PC-9 (cell line): ENCODE results near the gene IZUMO2. TPM values are rescaled to one million over a fixed set of nuclear protein-coding genes. Genes with fewer than 3 reads are reported as not detected.

Experiments used
- BruUV-seq: library from RNA; stranded (reverse); fragments of 400-500 nt; replicated peaks from 2 replicates; lab custom pipeline; 2021; lab: Mats Ljungman, UMichigan
- CTCF ChIA-PET: fragments of 300-600 bp; sonication (Branson Sonifier 250); formaldehyde crosslinking; loops from one replicate; lab custom pipeline; 2022; ENCODE audit warnings: antibody characterized with exemption; lab: Charles Lee
- POLR2A ChIA-PET: fragments of 300-600 bp; sonication (Branson Sonifier 250); formaldehyde crosslinking; loops from one replicate; lab custom pipeline; 2022; ENCODE audit warnings: antibody characterized with exemption; ENCODE audit not compliant: unreplicated experiment; lab: Charles Lee
- DNase-seq, 2 experiments: peaks; one replicate each; pipeline versions ENCODE4 v3.0.0 to v3.0.0-alpha.2; 2015 to 2022; ENCODE audit warnings: mixed read lengths in 1 of 2
- H2AFZ ChIP-seq: fragments of 200-600 bp; sonication (generic); 2 replicates; pipeline ENCODE4 v1.8.1; 2017; ENCODE audit warnings: antibody characterized with exemption
- H3F3A ChIP-seq: fragments of 200-600 bp; sonication (generic); 2 replicates; pipeline ENCODE4 v1.8.1; 2017; ENCODE audit warnings: antibody characterized with exemption, mild to moderate bottlenecking, low read depth; ENCODE audit not compliant: insufficient read depth
- H3K27ac ChIP-seq: fragments of 200-600 bp; sonication (generic); 2 replicates; pipeline ENCODE4 v1.6.1; 2016; ENCODE audit warnings: mixed run types
- H3K27me3 ChIP-seq: fragments of 200-600 bp; sonication (generic); 2 replicates; pipeline ENCODE4 v1.6.1; 2016; ENCODE audit warnings: low read depth, mixed run types; ENCODE audit not compliant: insufficient read depth
- H3K36me3 ChIP-seq: fragments of 200-600 bp; sonication (generic); 2 replicates; pipeline ENCODE4 v1.6.1; 2016; ENCODE audit warnings: low read depth, mixed run types
- H3K4me1 ChIP-seq: fragments of 200-600 bp; sonication (generic); replicated peaks from 2 replicates; pipeline ENCODE4 v1.6.1; 2016; ENCODE audit warnings: mixed run types; ENCODE audit not compliant: insufficient read depth
- H3K4me2 ChIP-seq: fragments of 200-600 bp; sonication (generic); 2 replicates; pipeline ENCODE4 v1.6.1; 2017; ENCODE audit warnings: mixed run types
- H3K4me3 ChIP-seq: fragments of 200-600 bp; sonication (generic); 2 replicates; pipeline ENCODE4 v1.6.1; 2016; ENCODE audit warnings: mixed run types
- H3K79me2 ChIP-seq: fragments of 200-600 bp; sonication (generic); 2 replicates; pipeline ENCODE4 v1.6.1; 2017; ENCODE audit warnings: low read depth, mixed run types
- H3K9me2 ChIP-seq: fragments of 200-600 bp; sonication (generic); 2 replicates; pipeline ENCODE4 v1.8.1; 2017; ENCODE audit warnings: mild to moderate bottlenecking; ENCODE audit not compliant: insufficient read depth
- H3K9me3 ChIP-seq: fragments of 200-600 bp; sonication (generic); 2 replicates; pipeline ENCODE4 v1.8.1; 2016; ENCODE audit warnings: low read depth; ENCODE audit not compliant: insufficient read depth
- H4K20me1 ChIP-seq: fragments of 200-600 bp; sonication (generic); 2 replicates; pipeline ENCODE4 v1.8.1; 2017; ENCODE audit not compliant: insufficient read depth
- CTCF ChIP-seq: fragments of 200-600 bp; sonication (generic); conservative IDR thresholded peaks from 2 replicates; pipeline ENCODE4 v1.6.1; 2017; ENCODE audit warnings: mixed run types, antibody characterized with exemption, mild to moderate bottlenecking, moderate library complexity
- EZH2 ChIP-seq: fragments of 200-600 bp; sonication (generic); IDR thresholded peaks from 2 replicates; pipeline ENCODE4 v1.8.0; 2017; ENCODE audit warnings: antibody characterized with exemption, low read depth
- intact Hi-C: fragments of 100-400 bp; cut with micrococcal nuclease; formaldehyde crosslinking; loops from one replicate; pipeline ENCODE4 v1.10.0; 2022; ENCODE audit not compliant: unreplicated experiment
- total RNA-seq: library from RNA; stranded (reverse); gene quantifications from 2 replicates; pipeline ENCODE4 v1.2.3, GENCODE V29; 2021

Gene IZUMO2
- total RNA-seq, 1 experiment from 2014 or later, result not detected

- Histone ChIP-seq H3K4me1 (peaks cover 34% of the 10 kb centered on the region), H3K4me2 (peak overlapping the region; percentile 95), H2AFZ (peak overlapping the region; percentile 73), H3K9me2 (no peaks in the 10 kb centered on the region), H3K4me3 (peak overlapping the region; percentile 82), H4K20me1 (no peaks in the 10 kb centered on the region), H3K9me3 (no peaks in the 10 kb centered on the region), H3F3A (peaks cover 21% of the 10 kb centered on the region), H3K79me2 (peaks cover 30% of the 10 kb centered on the region), H3K27me3 (no peaks in the 10 kb centered on the region), H3K36me3 (no peaks in the 10 kb centered on the region), H3K27ac (no peak overlapping the region)
- no peak for DNase-seq
- ChIA-PET POLR2A (interaction anchor here (0.6 to 1.0 kb wide), 4 partner anchors 12 to 1053 kb away, joined by 5 to 14 read pairs (median 10); partner anchors contain the start of gene POLD1), CTCF (interaction anchor here (0.5 to 1.5 kb wide), 2 partner anchors 12 to 109 kb away, joined by 5 to 8 read pairs; no protein-coding TSS in a partner anchor)
- TF ChIP-seq EZH2, result no peak
- no peak for TF ChIP-seq CTCF
- intact Hi-C loops, result loop anchor here (2.0 kb wide), 1 partner anchor 326 kb away; the partner anchor contains the start of genes AKT1S1 and TBC1D17
- no TSS peak for BruUV-seq
Measured at GRCh38 chr19:50202962-50203280, 39.8 kb upstream of the IZUMO2 start.

GRCh38 chr19:50202386-50202785 lies 39.3 kb upstream of the IZUMO2 start:
- H3F3A ChIP-seq, result peaks cover 21% of the 10 kb centered on the region
- no peak overlapping the region for H2AFZ ChIP-seq
- no peaks in the 10 kb centered on the region for H3K9me2 ChIP-seq
- no peak for DNase-seq
- no TSS peak for BruUV-seq
- H3K9me3 ChIP-seq, result no peaks in the 10 kb centered on the region
- H3K4me2 ChIP-seq, result peak overlapping the region; percentile 95; the same call in 1 of the 2 replicates
- TF ChIP-seq CTCF, result no peak
- TF ChIP-seq EZH2, result no peak
- CTCF ChIA-PET, result interaction anchor here (1.5 kb wide), 1 partner anchor 13 kb away, joined by 8 read pairs; no protein-coding TSS in a partner anchor
- H3K4me3 ChIP-seq, result no peak overlapping the region
- H3K36me3 ChIP-seq, result no peaks in the 10 kb centered on the region
- H3K4me1 ChIP-seq, result peaks cover 34% of the 10 kb centered on the region
- H3K79me2 ChIP-seq, result peaks cover 24% of the 10 kb centered on the region
- H3K27ac ChIP-seq, result no peak overlapping the region
- H3K27me3 ChIP-seq, result no peaks in the 10 kb centered on the region
- POLR2A ChIA-PET, result no interaction called here
- H4K20me1 ChIP-seq, result no peaks in the 10 kb centered on the region
- intact Hi-C loops, result loop anchor here (2.0 kb wide), 1 partner anchor 326 kb away; the partner anchor contains the start of genes AKT1S1 and TBC1D17

- TF ChIP-seq EZH2 (no peak), CTCF (no peak)
- Histone ChIP-seq H3K79me2 (peaks cover 6% of the 10 kb centered on the region), H3K4me1 (peaks cover 17% of the 10 kb centered on the region), H3K27ac (no peak overlapping the region), H3K36me3 (no peaks in the 10 kb centered on the region), H4K20me1 (no peaks in the 10 kb centered on the region), H3K4me3 (no peak overlapping the region), H3K4me2 (no peak overlapping the region), H2AFZ (no peak overlapping the region), H3K9me3 (no peaks in the 10 kb centered on the region), H3K27me3 (no peaks in the 10 kb centered on the region), H3F3A (peaks cover 9% of the 10 kb centered on the region; the same call in 1 of the 2 replicates), H3K9me2 (no peaks in the 10 kb centered on the region)
- no TSS peak for BruUV-seq
- intact Hi-C loops, result no loop called here
- ChIA-PET POLR2A (no interaction called here), CTCF (no interaction called here)
- no peak for DNase-seq
Measured at GRCh38 chr19:50199259-50199555, 36.1 kb upstream of the IZUMO2 start.
